Measurements from ENCODE around the gene PRKAB1. TPM values are rescaled to one million over a fixed set of nuclear protein-coding genes. Genes with fewer than 3 reads are reported as not detected.
A peak's percentile ranks its signal among the peaks of the same experiment; 100 is the strongest.

PRKAB1 gene
- total and polyA plus RNA-seq, 2 experiments from 2014 or later: 16.3 to 31.0 TPM

DNA sequence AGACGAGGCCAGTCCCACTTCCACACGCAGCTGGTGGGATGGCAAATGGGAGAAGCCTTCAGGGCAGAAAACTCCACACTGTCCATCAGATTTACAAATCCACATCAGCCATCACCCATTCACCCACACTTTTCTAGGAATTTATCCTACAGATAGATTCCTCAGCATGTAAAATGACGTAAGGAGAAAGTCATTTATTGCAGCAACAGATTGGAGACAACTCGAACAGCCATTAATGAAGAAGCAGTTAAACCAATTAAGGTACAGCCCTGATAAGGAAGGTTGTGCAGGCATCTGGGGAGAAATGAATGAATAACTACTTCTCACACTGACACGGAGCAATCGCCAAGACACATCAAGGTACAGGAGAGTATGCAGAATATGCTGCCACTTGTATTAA is 26.2 kb downstream of the PRKAB1 start:
- peaks cover 7% of the 10 kb centered on the region; the same call in 1 of the 2 replicates for H3K36me3 ChIP-seq (ENCODE audit: insufficient read depth)
- Mint-ChIP-seq H3K36me3 (ENCODE audit: low read depth) (peaks cover 34% of the 10 kb centered on the region), H3K4me1 (peaks cover 4% of the 10 kb centered on the region; the same call in 1 of the 3 replicates), H3K4me3 (no peak overlapping the region), H3K27ac (no peak overlapping the region), H3K27me3 (ENCODE audit: insufficient read depth, low read depth, poor library complexity) (peaks cover 3% of the 10 kb centered on the region), H3K9me3 (no peaks in the 10 kb centered on the region)
- no peak for ATAC-seq
- H3K4me1 ChIP-seq (ENCODE audit: insufficient read depth): no peaks in the 10 kb centered on the region
- H2AFZ ChIP-seq: no peak overlapping the region
- TF ChIP-seq ETS1 (IDR thresholded peaks at IDR 0.05): no peak
- TF ChIP-seq NANOG (IDR thresholded peaks at IDR 0.05; ENCODE audit: borderline replicate concordance): no peak
- TF ChIP-seq, protein P1, sequence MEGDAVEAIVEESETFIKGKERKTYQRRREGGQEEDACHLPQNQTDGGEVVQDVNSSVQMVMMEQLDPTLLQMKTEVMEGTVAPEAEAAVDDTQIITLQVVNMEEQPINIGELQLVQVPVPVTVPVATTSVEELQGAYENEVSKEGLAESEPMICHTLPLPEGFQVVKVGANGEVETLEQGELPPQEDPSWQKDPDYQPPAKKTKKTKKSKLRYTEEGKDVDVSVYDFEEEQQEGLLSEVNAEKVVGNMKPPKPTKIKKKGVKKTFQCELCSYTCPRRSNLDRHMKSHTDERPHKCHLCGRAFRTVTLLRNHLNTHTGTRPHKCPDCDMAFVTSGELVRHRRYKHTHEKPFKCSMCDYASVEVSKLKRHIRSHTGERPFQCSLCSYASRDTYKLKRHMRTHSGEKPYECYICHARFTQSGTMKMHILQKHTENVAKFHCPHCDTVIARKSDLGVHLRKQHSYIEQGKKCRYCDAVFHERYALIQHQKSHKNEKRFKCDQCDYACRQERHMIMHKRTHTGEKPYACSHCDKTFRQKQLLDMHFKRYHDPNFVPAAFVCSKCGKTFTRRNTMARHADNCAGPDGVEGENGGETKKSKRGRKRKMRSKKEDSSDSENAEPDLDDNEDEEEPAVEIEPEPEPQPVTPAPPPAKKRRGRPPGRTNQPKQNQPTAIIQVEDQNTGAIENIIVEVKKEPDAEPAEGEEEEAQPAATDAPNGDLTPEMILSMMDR (conservative IDR thresholded peaks at IDR 0.05; ENCODE audit: low read depth in 2 of 2): no peak
- H3K27me3 ChIP-seq (ENCODE audit: insufficient read depth): no peaks in the 10 kb centered on the region
- no peak overlapping the region for H3K4me2 ChIP-seq
- H3K9me2 ChIP-seq (ENCODE audit: insufficient read depth): no peaks in the 10 kb centered on the region
- H4K20me1 ChIP-seq (replicated peaks; ENCODE audit: insufficient read depth): no peaks in the 10 kb centered on the region; the same call in none of the 2 replicates
- DNase-seq (ENCODE audit: low spot score): no peak
- H3K79me2 ChIP-seq (replicated peaks; ENCODE audit: insufficient read depth): no peaks in the 10 kb centered on the region
- H3K4me3 ChIP-seq: no peak overlapping the region
- H3F3A ChIP-seq (replicated peaks; ENCODE audit: low read depth): no peaks in the 10 kb centered on the region
- H3K27ac ChIP-seq (ENCODE audit: low read depth): no peak overlapping the region

GRCh38 chr12:119695034-119695433 is 27.1 kb downstream of the PRKAB1 start:
- peak; percentile 92 for ATAC-seq
- H3K4me3 Mint-ChIP-seq: no peak overlapping the region
- DNase-seq (ENCODE audit: low spot score): peak; percentile 83

More at GRCh38 chr12:119695034-119695433, 27.1 kb downstream of the PRKAB1 start:
- Mint-ChIP-seq H3K27me3 (ENCODE audit: insufficient read depth, low read depth, poor library complexity) (peaks cover 3% of the 10 kb centered on the region), H3K36me3 (ENCODE audit: low read depth) (peaks cover 40% of the 10 kb centered on the region), H3K27ac (no peak overlapping the region), H3K9me3 (no peaks in the 10 kb centered on the region), H3K4me1 (peaks cover 4% of the 10 kb centered on the region; the same call in 1 of the 3 replicates)
- no peaks in the 10 kb centered on the region for H3K9me2 ChIP-seq (ENCODE audit: insufficient read depth)
- no peak overlapping the region for H3K4me2 ChIP-seq
- no peaks in the 10 kb centered on the region for H3K79me2 ChIP-seq (replicated peaks; ENCODE audit: insufficient read depth)
- H3K4me3 ChIP-seq: no peak overlapping the region
- H4K20me1 ChIP-seq (replicated peaks; ENCODE audit: insufficient read depth): no peaks in the 10 kb centered on the region; the same call in none of the 2 replicates
- no peaks in the 10 kb centered on the region for H3F3A ChIP-seq (replicated peaks; ENCODE audit: low read depth)
- H2AFZ ChIP-seq: no peak overlapping the region
- TF ChIP-seq, protein P1 (conservative IDR thresholded peaks at IDR 0.05; ENCODE audit: low read depth in 2 of 2): peak; percentile 70 to 71
- TF ChIP-seq EZH2phosphoT487 (IDR thresholded peaks at IDR 0.05; ENCODE audit: unreplicated experiment): no peak
- H3K36me3 ChIP-seq (ENCODE audit: insufficient read depth): peaks cover 12% of the 10 kb centered on the region; the same call in 1 of the 2 replicates
- H3K27me3 ChIP-seq (ENCODE audit: insufficient read depth): no peaks in the 10 kb centered on the region
- H3K27ac ChIP-seq (ENCODE audit: low read depth): no peak overlapping the region
- no peaks in the 10 kb centered on the region for H3K4me1 ChIP-seq (ENCODE audit: insufficient read depth)

Measured in GM23338 (cell line).